HepG2 (cell line): ENCODE measurements around the gene MTFR1L. TPM values are rescaled to one million over a fixed set of nuclear protein-coding genes. Genes with fewer than 3 reads are reported as not detected.

Experiments used
- ATAC-seq: fragments of 200-7000 bp; cut with Tn5 transposase; 3 replicates; pipeline ENCODE4 v1.9.1; 2020; ENCODE audit warnings: mild to moderate bottlenecking, moderate library complexity
- BruUV-seq: library from RNA; stranded (reverse); fragments of 400-500 nt; replicated peaks from 2 replicates; lab custom pipeline; 2021; lab: Mats Ljungman, UMichigan
- CTCF ChIA-PET: fragments of 300-600 bp; formaldehyde crosslinking; extraction: SDS; loops from one replicate; lab custom pipeline; 2021; ENCODE audit warnings: low total read pairs, inconsistent platforms, low intra/inter-chr PET ratio; lab: Yijun Ruan, JAX
- POLR2A ChIA-PET: fragments of 350-600 bp; sonication (Branson Sonifier 250); formaldehyde crosslinking; loops from one replicate; lab custom pipeline; 2020; ENCODE audit warnings: antibody characterized with exemption, inconsistent platforms; lab: Yijun Ruan, JAX
- DNase-seq: peaks from one replicate; pipeline ENCODE4 v3.0.0-alpha.2; 2015; ENCODE audit warnings: low spot score
- FAIRE-seq: peaks from 3 replicates; lab custom pipeline; 2011; peaks lifted over from hg19 to GRCh38; lab: Jason Lieb, UNC
- H2AFZ ChIP-seq: one replicate; pipeline ENCODE4 v1.6.1; 2011; ENCODE audit warnings: low read length, inconsistent platforms
- H3K27ac ChIP-seq: fragments of 300-600 bp; 3 replicates; pipeline ENCODE4 v1.8.0; 2011; ENCODE audit warnings: mixed run types, mild to moderate bottlenecking, mixed read lengths, low read length, inconsistent platforms; ENCODE audit not compliant: insufficient read depth; ENCODE audit errors: extremely low read length
- H3K27me3 ChIP-seq, 2 experiments: fragments of 200-600 bp in 1 of 2; 2 replicates in 1 of 2; 3 replicates in 1 of 2; pipeline versions ENCODE4 v1.6.0 to v1.8.0; 2011; ENCODE audit warnings: low read length in 2 of 2, mild to moderate bottlenecking in 2 of 2, moderate library complexity in 2 of 2, inconsistent platforms in 1 of 2; ENCODE audit not compliant: insufficient read depth in 2 of 2, control insufficient read depth in 1 of 2
- H3K36me3 ChIP-seq, 2 experiments: fragments of 200-600 bp in 1 of 2; replicated peaks in 1 of 2; 2 replicates in 1 of 2; 3 replicates in 1 of 2; pipeline versions ENCODE4 v1.5.1 to v1.8.0; 2011; ENCODE audit warnings: low read length in 2 of 2, inconsistent platforms in 1 of 2; ENCODE audit not compliant: insufficient read depth in 2 of 2, control insufficient read depth in 1 of 2
- H3K4me1 ChIP-seq: 2 replicates; pipeline ENCODE4 v1.5.1; 2012; ENCODE audit warnings: low read length, inconsistent platforms; ENCODE audit not compliant: insufficient read depth
- H3K4me2 ChIP-seq: 2 replicates; pipeline ENCODE4 v1.6.0; 2011; ENCODE audit warnings: low read depth, low read length, inconsistent platforms
- H3K4me3 ChIP-seq, 3 experiments: fragments of 200-600 bp in 1 of 3; sonication (generic), shearing (Covaris generic) in 1 of 3; replicated peaks in 1 of 3; 2 replicates each; pipeline ENCODE4 v1.5.1; 2011 to 2016; ENCODE audit warnings: low read length in 3 of 3, inconsistent platforms in 2 of 3, low read depth in 2 of 3, mild to moderate bottlenecking in 2 of 3, control low read depth in 1 of 3, mixed read lengths in 1 of 3; ENCODE audit not compliant: insufficient read depth in 1 of 3
- H3K79me2 ChIP-seq: one replicate; pipeline ENCODE4 v1.6.1; 2011; ENCODE audit warnings: low read length, inconsistent platforms; ENCODE audit not compliant: insufficient read depth
- H3K9ac ChIP-seq: 2 replicates; pipeline ENCODE4 v1.6.0; 2011; ENCODE audit warnings: mild to moderate bottlenecking, low read depth, low read length, inconsistent platforms; ENCODE audit not compliant: insufficient read depth
- H3K9me3 ChIP-seq: 2 replicates; pipeline ENCODE4 v1.5.1; 2012; ENCODE audit warnings: mild to moderate bottlenecking, low read length
- H4K20me1 ChIP-seq: 2 replicates; pipeline ENCODE4 v1.6.0; 2011; ENCODE audit warnings: inconsistent platforms, mild to moderate bottlenecking, low read length, moderate library complexity; ENCODE audit not compliant: insufficient read depth
- CCAR2 ChIP-seq: fragments of 200-400 bp; formaldehyde crosslinking; optimal IDR thresholded peaks from 2 replicates; pipeline ENCODE3; 2018; ENCODE audit warnings: low read depth, mild to moderate bottlenecking, low read length, moderate library complexity
- GATA4 ChIP-seq: sonication (generic); IDR thresholded peaks from 2 replicates; pipeline ENCODE4 v1.6.1; 2016; ENCODE audit warnings: antibody characterized with exemption, low read depth, borderline replicate concordance
- HNRNPK ChIP-seq: fragments of 200-400 bp; formaldehyde crosslinking; IDR thresholded peaks from 2 replicates; pipeline ENCODE4 v1.6.1; 2018; ENCODE audit warnings: low read length, low read depth, moderate library complexity, mild to moderate bottlenecking; ENCODE audit not compliant: poor library complexity, severe bottlenecking
- POLR2A ChIP-seq, 2 experiments: IDR thresholded peaks; 2 replicates each; pipeline ENCODE4 v1.6.1; 2011; ENCODE audit warnings: low read depth in 2 of 2, low read length in 2 of 2, mild to moderate bottlenecking in 1 of 2, moderate library complexity in 1 of 2; ENCODE audit not compliant: insufficient read depth in 1 of 2
- ZHX2 ChIP-seq, 2 experiments: sonication (generic) in 1 of 2; formaldehyde crosslinking in 1 of 2; IDR thresholded peaks; 2 replicates each; pipeline versions ENCODE4 v1.6.1 to v1.9.0; 2014 to 2022; ENCODE audit warnings: antibody characterized with exemption in 1 of 2, borderline replicate concordance in 1 of 2, inconsistent platforms in 1 of 2, low read depth in 1 of 2, missing genetic modification reagents in 1 of 2
- WGBS: methylation state at CpG from one replicate; pipeline ENCODE4 v1.1.6; 2017; ENCODE audit warnings: low lambda C conversion rate; 5-methylcytosine and 5-hydroxymethylcytosine counted together
- in situ Hi-C: cut with HindIII; loops from 2 replicates; pipeline ENCODE4 v1.10.0; 2017; ENCODE audit warnings: low pct_unique_long_range_greater_than_20kb; ENCODE audit not compliant: extremely low pct_ligation_motif_present
- intact Hi-C: fragments of 100-400 bp; cut with micrococcal nuclease; formaldehyde crosslinking; loops from one replicate; pipeline ENCODE4 v1.10.0; 2022; ENCODE audit not compliant: unreplicated experiment
- polyA plus RNA-seq, 8 experiments: library from polyadenylated mRNA; depleted of rRNA in 3 of 8; stranded (reverse) in 7 of 8; unstranded in 1 of 8; fragments of >200 nt; fragmentation: Illumina TruSeq in 4 of 8; extraction: Trizol in 4 of 8; gene quantifications; 2 replicates each; pipeline versions ENCODE4 v1.2.1 to v1.2.3, GENCODE V29; 2011 to 2016; ENCODE audit warnings: low read depth in 4 of 8, missing spikeins in 1 of 8, mixed read lengths in 1 of 8; ENCODE audit not compliant: insufficient read depth in 1 of 8
- total RNA-seq, 5 experiments: library from RNA; depleted of rRNA; stranded (reverse); fragments of >200 nt; fragmentation: Illumina TruSeq; extraction: Trizol; gene quantifications; 2 replicates each; pipeline ENCODE4 v1.2.3, GENCODE V29; 2016; ENCODE audit warnings: low read depth in 1 of 5
- TF ChIP-seq, protein P1 (sequence below): sonication (generic); formaldehyde crosslinking; IDR thresholded peaks from 2 replicates; pipeline ENCODE4 v1.4.0; 2020; ENCODE audit warnings: mild to moderate bottlenecking, low read depth, missing genetic modification reagents
- TF ChIP-seq, protein P2 (sequence below): sonication (generic); formaldehyde crosslinking; IDR thresholded peaks from 2 replicates; pipeline ENCODE4 v1.4.0; 2020; ENCODE audit warnings: mild to moderate bottlenecking, missing genetic modification reagents
- TF ChIP-seq, protein P3 (sequence below): sonication (generic); formaldehyde crosslinking; IDR thresholded peaks from 2 replicates; pipeline ENCODE4 v1.8.1; 2022; ENCODE audit warnings: mild to moderate bottlenecking, missing genetic modification reagents
- TF ChIP-seq, protein P4 (sequence below): sonication (generic); formaldehyde crosslinking; IDR thresholded peaks from 2 replicates; pipeline ENCODE4 v1.5.0; 2020; ENCODE audit warnings: missing genetic modification reagents, mild to moderate bottlenecking, borderline replicate concordance

The MTFR1L gene
- total and polyA plus RNA-seq, 2 of the 13 experiments (the other 11 are each of a cell fraction or from before 2014, with no cell fraction given), result 38.0 to 55.7 TPM

DNA sequence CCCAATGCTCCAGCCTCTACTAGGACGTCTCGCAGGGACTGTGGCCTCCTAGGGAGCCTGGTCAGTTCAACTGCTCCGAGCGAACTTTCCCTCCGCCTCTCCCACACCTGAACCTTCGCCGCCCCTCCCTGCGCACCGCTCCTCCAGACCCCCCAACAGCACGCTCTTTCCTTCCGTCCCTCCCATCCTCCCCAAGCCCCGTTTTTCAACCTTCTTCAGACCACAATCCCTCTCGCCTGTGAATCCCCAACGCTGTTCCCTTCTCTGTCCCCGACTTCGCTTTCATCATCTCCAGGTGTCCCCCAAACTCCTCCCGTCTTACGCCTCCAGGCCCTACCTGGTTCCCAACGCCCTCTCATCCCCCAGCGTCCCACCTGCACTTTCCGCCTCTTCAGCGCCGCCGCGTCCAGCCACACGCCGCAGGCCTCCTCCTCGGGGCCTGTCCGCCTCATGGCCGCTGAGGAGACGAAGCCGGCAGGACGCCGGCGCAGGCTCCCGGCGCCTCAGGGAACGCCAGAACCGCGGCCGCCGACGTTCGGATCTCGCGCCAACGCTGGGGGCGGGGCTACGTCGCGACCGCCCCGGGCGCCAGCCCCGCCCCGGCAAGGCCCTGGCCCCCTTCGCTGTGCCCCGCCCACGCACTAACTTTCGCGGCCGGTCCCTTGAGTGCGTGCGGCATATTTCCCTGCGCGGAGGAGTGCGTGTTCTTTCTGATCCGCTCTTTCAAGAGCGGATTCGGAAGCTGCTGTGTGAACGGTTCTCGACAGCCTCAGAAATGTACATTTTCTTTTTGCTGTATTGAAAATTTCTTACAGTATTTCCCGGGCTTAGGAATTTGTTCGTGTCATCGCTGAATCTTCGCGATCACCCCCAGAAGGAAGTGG lies 39.4 kb downstream of the MTFR1L start, which contains the start of gene AUNIP:
Gene AUNIP (minus strand): TSS at position 552 of the 884 bp plus-strand sequence. CDS start 100 bp downstream, at position 452.
- Histone ChIP-seq H3K79me2 (peaks cover 33% of the 10 kb centered on the region), H4K20me1 (no peaks in the 10 kb centered on the region), H3K9ac (peak within 1 kb of the TSS; percentile 80), H3K4me2 (peak within 1 kb of the TSS; percentile 97), H3K4me1 (peaks cover 63% of the 10 kb centered on the region), H3K9me3 (no peaks in the 10 kb centered on the region), H3K27me3 (no peaks in the 10 kb centered on the region; a peak in 1 of 5 replicates), H3K27ac (peak within 1 kb of the TSS; percentile 87), H3K36me3 (peaks cover 8 to 15% of the 10 kb centered on the region in 2 experiments; a peak in 4 of 5 replicates), H2AFZ (peak within 1 kb of the TSS; percentile 87), H3K4me3 (peak within 1 kb of the TSS; percentile 88 to 94 (median 93))
- ATAC-seq (peak; percentile 87), FAIRE-seq (peak; percentile 47), DNase-seq (peak; percentile 71)
- ChIA-PET CTCF (interaction anchor here (1.3 kb wide), 1 partner anchor 36 kb away, joined by 3 read pairs; no protein-coding TSS in a partner anchor), POLR2A (no interaction called here)
- WGBS, result under 1% methylated on average over 60 of the region's 77 CpGs
- in situ Hi-C loops (no loop called here), intact Hi-C loops (no loop called here)
- no TSS peak for BruUV-seq
- TF ChIP-seq POLR2A (IDR thresholded peaks at IDR 0.05; ENCODE audit: insufficient read depth in 1 of 2, low read depth in 2 of 2, low read length in 2 of 2) (peak; percentile 77 to 94), ZHX2 (IDR thresholded peaks at IDR 0.05; ENCODE audit: low read depth) (0 out of 2 replicates have a peak, but pooled peaks have one; percentile 2), ZHX2 (CRISPR knock-in tag; IDR thresholded peaks at IDR 0.05; ENCODE audit: borderline replicate concordance) (0 out of 2 replicates have a peak, but pooled peaks have one; percentile 74), CCAR2 (no peak), HNRNPK (peak; percentile 60), GATA4 (0 out of 2 replicates have a peak, but pooled peaks have one; percentile 26)
- TF ChIP-seq, protein P1, sequence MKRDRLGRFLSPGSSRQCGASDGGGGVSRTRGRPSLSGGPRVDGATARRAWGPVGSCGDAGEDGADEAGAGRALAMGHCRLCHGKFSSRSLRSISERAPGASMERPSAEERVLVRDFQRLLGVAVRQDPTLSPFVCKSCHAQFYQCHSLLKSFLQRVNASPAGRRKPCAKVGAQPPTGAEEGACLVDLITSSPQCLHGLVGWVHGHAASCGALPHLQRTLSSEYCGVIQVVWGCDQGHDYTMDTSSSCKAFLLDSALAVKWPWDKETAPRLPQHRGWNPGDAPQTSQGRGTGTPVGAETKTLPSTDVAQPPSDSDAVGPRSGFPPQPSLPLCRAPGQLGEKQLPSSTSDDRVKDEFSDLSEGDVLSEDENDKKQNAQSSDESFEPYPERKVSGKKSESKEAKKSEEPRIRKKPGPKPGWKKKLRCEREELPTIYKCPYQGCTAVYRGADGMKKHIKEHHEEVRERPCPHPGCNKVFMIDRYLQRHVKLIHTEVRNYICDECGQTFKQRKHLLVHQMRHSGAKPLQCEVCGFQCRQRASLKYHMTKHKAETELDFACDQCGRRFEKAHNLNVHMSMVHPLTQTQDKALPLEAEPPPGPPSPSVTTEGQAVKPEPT (CRISPR knock-in tag), result no peak
- TF ChIP-seq, protein P2, sequence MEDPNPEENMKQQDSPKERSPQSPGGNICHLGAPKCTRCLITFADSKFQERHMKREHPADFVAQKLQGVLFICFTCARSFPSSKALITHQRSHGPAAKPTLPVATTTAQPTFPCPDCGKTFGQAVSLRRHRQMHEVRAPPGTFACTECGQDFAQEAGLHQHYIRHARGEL (CRISPR knock-in tag), result 0 out of 2 replicates have a peak, but pooled peaks have one; percentile 62
- TF ChIP-seq, protein P3, sequence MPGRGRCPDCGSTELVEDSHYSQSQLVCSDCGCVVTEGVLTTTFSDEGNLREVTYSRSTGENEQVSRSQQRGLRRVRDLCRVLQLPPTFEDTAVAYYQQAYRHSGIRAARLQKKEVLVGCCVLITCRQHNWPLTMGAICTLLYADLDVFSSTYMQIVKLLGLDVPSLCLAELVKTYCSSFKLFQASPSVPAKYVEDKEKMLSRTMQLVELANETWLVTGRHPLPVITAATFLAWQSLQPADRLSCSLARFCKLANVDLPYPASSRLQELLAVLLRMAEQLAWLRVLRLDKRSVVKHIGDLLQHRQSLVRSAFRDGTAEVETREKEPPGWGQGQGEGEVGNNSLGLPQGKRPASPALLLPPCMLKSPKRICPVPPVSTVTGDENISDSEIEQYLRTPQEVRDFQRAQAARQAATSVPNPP (CRISPR knock-in tag), result peak; percentile 85; the same call in 1 of the 2 replicates
- TF ChIP-seq, protein P4, sequence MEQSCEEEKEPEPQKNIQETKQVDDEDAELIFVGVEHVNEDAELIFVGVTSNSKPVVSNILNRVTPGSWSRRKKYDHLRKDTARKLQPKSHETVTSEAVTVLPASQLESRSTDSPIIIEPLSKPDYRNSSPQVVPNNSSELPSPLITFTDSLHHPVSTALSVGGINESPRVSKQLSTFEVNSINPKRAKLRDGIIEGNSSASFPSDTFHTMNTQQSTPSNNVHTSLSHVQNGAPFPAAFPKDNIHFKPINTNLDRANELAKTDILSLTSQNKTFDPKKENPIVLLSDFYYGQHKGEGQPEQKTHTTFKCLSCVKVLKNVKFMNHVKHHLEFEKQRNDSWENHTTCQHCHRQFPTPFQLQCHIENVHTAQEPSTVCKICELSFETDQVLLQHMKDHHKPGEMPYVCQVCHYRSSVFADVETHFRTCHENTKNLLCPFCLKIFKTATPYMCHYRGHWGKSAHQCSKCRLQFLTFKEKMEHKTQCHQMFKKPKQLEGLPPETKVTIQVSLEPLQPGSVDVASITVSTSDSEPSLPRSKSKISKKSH, result peak; percentile 84
